ENCODE data around the gene PID1.

DNA sequence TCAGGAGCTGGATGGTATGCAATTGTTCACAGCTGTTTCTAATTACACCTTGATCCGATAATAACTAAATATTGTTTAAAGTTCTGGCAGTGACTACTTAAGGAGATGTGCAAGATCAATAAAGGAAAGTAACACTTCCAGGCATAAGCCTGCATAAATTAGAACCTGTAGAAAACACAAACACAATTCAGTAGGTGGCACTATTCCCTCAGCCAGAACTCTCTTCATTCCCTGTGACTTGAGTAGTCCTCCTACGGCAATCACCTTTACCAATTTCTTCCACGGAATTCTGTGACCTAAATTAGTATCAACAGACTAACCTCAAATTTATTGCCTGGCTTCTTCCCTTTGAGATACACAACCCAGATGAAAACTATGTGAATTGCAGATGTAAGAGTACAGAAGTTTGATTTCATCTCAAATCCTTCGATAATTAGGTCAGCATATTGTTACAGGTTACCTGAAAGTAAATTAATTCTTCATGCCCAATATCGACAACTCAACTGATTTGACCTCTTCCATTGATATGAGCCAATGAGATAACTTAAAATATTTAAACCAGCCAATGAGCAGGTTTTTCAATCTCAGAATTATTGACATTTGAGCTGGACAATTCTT, 137.8 kb downstream of the PID1 start:
- no peak for TF ChIP-seq FOXP1 (CRISPR knock-in tag; IDR thresholded peaks at IDR 0.05; ENCODE audit: borderline replicate concordance)
- TF ChIP-seq GTF2I (CRISPR knock-in tag; conservative IDR thresholded peaks at IDR 0.05) = no peak
- TF ChIP-seq, protein P1, sequence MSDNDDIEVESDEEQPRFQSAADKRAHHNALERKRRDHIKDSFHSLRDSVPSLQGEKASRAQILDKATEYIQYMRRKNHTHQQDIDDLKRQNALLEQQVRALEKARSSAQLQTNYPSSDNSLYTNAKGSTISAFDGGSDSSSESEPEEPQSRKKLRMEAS (CRISPR knock-in tag; IDR thresholded peaks at IDR 0.05) = no peak
- no peak for TF ChIP-seq ZNF423 (CRISPR knock-in tag; IDR thresholded peaks at IDR 0.05)
- no peak for TF ChIP-seq ZBTB21 (CRISPR knock-in tag; IDR thresholded peaks at IDR 0.05; ENCODE audit: borderline replicate concordance)
- no peak for TF ChIP-seq CTCF (IDR thresholded peaks at IDR 0.05)
- TF ChIP-seq ZSCAN18 (CRISPR knock-in tag; IDR thresholded peaks at IDR 0.05) = no peak
- TF ChIP-seq, protein P2, sequence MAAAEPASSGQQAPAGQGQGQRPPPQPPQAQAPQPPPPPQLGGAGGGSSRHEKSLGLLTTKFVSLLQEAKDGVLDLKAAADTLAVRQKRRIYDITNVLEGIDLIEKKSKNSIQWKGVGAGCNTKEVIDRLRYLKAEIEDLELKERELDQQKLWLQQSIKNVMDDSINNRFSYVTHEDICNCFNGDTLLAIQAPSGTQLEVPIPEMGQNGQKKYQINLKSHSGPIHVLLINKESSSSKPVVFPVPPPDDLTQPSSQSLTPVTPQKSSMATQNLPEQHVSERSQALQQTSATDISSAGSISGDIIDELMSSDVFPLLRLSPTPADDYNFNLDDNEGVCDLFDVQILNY (CRISPR knock-in tag; IDR thresholded peaks at IDR 0.05) = no peak
- TF ChIP-seq NR2C2 (CRISPR knock-in tag; IDR thresholded peaks at IDR 0.05) = no peak
- TF ChIP-seq MYBL2 (CRISPR knock-in tag; IDR thresholded peaks at IDR 0.05) = no peak
- TF ChIP-seq CREB1 (CRISPR knock-in tag; IDR thresholded peaks at IDR 0.05) = no peak
